ENCODE measurements around the gene GPS1.
A peak's percentile ranks its signal among the peaks of the same experiment; 100 is the strongest.
"Not testable (repeated sequence)": the region's sequence is repeated elsewhere in the genome, so short reads cannot be mapped to it uniquely, and the experiment has no call there.

The GPS1 gene

DNA sequence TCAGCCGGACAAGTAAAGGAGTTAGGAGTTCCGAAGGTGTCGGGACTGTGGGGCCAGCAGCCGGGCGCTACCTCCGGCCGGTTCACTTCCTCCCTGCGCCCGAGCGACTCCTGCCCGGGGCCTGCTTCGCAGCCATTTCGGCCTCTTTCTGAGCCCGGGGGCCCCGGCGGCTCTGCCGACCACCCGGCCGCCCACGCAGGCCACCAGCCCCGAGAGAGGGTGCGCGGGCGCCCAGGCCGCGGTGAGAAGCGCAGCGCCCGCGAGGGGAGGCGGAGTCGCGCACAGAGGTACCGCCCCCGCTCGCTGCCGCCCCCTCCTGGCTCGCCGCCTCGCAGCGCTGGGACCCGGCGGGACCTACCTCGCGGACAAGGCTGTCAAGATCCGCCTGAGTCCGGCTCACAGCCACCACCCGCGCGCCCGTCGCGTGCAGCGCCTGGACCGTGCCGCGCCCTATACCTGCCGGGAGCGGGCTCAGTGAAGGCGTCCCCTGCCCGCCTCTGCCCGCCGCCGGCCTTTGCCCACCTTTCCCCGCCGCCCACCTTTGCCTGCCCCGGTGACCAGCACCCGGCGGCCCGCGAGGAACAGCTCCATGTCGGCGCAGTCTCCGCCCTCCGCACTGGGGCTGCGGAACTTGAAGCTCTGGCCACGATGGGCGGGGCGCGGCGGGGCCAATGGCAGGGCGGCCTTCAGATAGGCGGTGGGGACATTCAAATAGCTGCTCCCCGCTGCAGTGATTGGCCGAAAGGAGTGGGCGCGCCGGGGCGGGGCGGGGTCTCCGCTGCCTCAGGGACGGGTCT, 14.4 kb upstream of the GPS1 start, which contains the start of gene DCXR:
DCXR (minus strand) TSS at position 606 of the 797 bp plus-strand sequence; CDS start at position 591, 15 bp downstream.
- in situ Hi-C loops (cut with HindIII; ENCODE audit: low pct_ligation_motif_present, low pct_unique_long_range_greater_than_20kb, low sequenced_read_pairs), result no loop called here
- DNase-seq, result peak; percentile 97

DNA sequence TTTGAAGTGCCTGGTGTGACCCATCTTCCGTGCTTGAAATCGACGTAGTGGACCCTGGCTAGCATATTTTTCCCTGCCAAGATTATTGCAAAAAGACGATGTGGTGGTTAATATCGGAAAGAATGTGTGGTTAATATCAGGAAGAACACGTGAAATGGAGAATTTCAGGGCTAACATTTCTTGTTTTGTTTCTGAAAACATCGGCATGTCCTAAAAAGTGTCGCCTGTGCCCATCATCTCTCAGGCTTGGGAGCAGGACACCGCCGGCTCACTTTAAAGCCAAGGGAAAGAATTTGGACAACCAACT, 13.9 kb upstream of the GPS1 start:
- no peak for DNase-seq
- in situ Hi-C loops (cut with HindIII; ENCODE audit: low pct_ligation_motif_present, low pct_unique_long_range_greater_than_20kb, low sequenced_read_pairs), result no loop called here

DNA sequence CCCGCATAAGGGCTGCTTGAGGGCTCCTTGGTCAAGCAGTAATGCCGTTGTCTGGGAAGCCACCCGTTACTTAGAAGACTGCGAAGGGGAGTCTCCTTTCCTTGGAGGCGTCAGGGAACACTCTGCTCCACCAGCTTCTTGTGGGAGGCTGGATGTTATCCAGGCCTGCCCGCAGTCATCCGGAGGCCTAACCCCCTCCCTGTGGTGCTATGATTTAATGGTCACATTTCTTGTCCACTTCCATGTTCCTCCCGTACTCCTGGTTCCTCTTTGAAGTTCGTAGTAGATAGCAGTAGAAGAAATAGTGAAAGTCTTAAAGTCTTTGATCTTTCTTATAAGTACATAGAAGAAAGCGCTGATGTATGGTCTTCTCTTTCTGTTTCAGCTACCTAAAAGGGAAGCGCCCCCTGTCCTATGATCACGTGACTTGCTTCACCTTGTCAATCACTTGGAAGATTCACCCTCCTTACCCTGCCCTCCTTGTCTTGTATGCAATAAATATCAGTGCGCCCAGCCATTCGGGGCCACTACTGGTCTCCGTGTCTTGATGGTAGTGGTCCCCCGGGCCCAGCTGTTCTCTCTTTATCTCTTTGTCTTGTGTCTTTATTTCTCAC, 12.8 kb upstream of the GPS1 start:
- in situ Hi-C loops (cut with HindIII; ENCODE audit: low pct_ligation_motif_present, low pct_unique_long_range_greater_than_20kb, low sequenced_read_pairs); DNase-seq: not testable (repeated sequence)

DNA sequence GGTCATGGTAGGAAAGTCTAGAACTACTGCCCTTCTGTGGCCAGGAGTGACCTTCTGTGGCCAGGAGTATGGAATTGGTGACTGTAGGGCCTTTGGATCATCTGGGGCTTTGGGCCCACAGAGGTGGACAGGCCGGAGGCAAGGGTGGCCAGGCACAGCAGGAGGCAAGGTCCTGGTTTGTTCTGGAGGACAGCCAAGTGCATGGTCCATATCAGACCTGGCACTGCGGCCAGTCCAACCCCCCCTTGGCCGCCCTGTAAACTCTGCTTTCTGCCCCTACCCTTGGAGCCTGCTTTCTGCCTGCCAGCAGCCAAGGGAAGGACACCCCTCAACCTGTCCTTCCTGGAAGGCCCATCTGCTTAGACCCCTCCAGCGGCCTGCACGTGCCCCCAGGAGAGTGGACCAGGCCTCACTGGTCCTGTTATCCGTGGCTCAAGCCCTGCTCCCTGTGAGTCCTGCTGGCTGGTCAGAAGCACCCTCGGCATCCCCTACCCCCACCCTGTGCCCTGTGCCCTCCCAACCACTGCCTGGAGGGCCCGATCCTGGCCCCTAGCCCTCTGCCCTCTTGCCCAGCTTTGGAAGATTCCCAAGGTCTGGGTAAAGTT, 11.9 kb upstream of the GPS1 start:
- no peak for DNase-seq
- in situ Hi-C loops (cut with HindIII; ENCODE audit: low pct_ligation_motif_present, low pct_unique_long_range_greater_than_20kb, low sequenced_read_pairs), result no loop called here

DNA sequence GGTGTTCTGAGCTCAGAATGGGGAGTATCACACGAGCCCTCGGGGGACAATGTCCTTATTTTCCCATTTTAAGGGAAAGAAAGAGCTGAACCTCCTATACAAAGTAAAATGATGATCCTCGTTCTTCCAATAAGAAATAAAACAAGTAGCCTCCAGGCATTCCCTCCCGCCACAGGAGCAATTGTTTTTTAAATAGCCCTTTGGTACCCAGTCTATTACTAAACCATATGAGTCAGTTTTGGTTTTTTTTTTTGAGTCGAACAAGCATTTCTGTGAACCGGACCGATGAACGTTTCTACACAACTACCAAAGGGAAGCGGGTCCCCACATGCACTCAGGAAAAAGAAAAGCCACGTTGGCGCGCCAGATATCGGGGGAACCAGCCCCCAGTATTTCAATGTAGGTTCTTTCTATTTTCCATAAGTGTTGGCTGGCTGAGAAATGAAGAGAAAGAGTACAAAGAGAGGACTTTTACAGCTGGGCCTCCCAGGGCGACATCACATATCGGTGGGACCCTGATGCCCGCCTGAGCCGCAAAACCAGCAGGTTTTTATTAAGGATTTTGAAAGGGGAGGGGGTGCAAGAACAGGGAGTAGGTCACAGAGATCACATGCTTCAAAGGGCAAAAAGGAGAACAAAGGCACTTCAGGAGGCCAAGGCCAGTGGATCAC, 10.4 kb upstream of the GPS1 start:
- in situ Hi-C loops (cut with HindIII; ENCODE audit: low pct_ligation_motif_present, low pct_unique_long_range_greater_than_20kb, low sequenced_read_pairs), result no loop called here
- DNase-seq, result no peak

GRCh38 chr17:82042649-82043048, 9.0 kb upstream of the GPS1 start:
- DNase-seq, result no peak
- in situ Hi-C loops (cut with HindIII; ENCODE audit: low pct_ligation_motif_present, low pct_unique_long_range_greater_than_20kb, low sequenced_read_pairs), result no loop called here

GRCh38 chr17:82043507-82043906, 8.2 kb upstream of the GPS1 start:
- in situ Hi-C loops (cut with HindIII; ENCODE audit: low pct_ligation_motif_present, low pct_unique_long_range_greater_than_20kb, low sequenced_read_pairs), result no loop called here
- no peak for DNase-seq

DNA sequence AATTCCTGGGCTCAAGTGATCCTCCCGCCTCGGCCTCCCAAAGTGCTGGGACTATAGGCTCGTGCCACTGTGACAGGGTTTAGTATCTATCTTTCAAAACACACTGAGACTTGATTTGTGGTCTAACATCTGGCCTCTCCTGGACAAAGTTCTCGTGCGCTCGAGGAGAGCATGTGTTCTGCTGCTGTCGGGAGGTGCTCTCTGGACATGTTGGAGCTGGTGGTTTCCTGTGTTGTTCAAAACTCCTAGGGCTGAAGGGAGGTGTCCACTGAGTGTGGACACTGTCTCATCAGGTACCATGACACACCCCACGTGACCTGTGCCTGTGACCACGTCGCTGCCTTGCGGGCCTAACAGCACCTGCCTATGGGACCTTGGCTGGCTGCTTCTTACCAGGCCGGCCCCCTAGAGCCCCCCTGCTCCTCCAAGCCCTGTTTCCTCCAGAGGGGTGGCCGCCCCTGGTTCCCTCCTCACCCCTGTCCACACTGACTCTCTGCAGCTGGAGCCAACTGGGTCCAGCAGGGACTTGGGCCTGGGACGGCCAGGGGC, 5.7 kb upstream of the GPS1 start:
- DNase-seq, result no peak
- in situ Hi-C loops (cut with HindIII; ENCODE audit: low pct_ligation_motif_present, low pct_unique_long_range_greater_than_20kb, low sequenced_read_pairs), result no loop called here

DNA sequence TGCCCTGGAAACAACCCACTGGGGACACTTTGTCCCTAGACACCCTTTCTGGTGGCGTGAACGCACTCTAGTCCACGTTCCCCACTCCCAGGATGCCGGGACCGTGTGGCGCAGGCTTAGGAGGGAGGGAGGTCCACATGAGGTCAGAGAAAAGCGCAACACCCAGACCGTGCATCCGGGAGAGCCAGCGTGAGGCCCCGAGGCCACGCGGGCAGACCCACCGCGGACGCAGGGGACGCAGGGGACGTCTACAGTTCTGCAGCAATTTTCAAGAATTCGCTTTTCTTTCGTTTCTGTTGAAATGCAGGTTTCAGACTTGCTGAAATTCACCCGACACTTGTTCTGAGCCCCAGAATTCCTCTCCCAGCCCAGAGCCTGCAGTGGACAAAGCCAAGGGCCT, 4.8 kb upstream of the GPS1 start:
- DNase-seq, result no peak
- in situ Hi-C loops (cut with HindIII; ENCODE audit: low pct_ligation_motif_present, low pct_unique_long_range_greater_than_20kb, low sequenced_read_pairs), result no loop called here

DNA sequence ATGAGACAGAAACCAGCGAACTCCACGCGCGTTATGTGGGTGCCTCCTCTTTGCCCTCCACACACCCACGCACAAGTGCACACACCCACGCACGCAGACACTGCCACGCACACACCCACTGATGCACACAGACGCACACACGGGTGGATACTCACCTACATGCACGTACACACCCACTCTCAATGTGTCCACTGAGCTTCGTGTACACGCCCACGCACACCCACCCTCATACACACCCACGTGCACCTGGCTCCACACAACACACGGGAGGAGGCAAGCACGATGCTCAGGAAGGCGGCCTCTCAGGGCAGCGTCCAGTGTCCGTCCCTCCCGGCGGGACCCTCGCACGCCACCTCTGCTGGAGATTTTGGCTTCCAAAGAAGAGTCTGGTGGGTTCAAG, 4.3 kb upstream of the GPS1 start:
- in situ Hi-C loops (cut with HindIII; ENCODE audit: low pct_ligation_motif_present, low pct_unique_long_range_greater_than_20kb, low sequenced_read_pairs), result no loop called here
- no peak for DNase-seq

GRCh38 chr17:82047914-82048570, 3.7 kb upstream of the GPS1 start:
- in situ Hi-C loops (cut with HindIII; ENCODE audit: low pct_ligation_motif_present, low pct_unique_long_range_greater_than_20kb, low sequenced_read_pairs), result no loop called here
- DNase-seq, result no peak

DNA sequence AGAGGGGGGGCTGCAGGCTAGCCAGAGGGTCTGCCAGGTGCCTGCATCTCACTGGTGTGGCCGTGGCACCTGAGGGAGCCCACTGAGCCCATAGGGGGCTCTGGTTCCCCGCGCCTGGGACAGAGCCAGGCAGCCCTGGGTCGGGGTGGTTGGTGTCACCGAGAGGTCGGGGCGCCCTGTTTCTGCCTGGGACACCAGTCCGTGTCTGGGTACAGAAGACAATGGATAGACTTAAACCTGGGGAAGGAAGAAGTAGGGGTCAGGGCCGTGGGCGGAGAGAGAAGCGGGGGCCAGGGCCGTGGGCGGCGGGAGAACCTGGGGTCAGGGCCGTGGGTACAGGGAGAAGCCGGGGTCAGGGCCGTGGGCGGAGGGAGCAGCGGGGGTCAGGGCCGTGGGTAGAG, 3.1 kb upstream of the GPS1 start:
- no peak for DNase-seq
- in situ Hi-C loops (cut with HindIII; ENCODE audit: low pct_ligation_motif_present, low pct_unique_long_range_greater_than_20kb, low sequenced_read_pairs), result no loop called here

DNA sequence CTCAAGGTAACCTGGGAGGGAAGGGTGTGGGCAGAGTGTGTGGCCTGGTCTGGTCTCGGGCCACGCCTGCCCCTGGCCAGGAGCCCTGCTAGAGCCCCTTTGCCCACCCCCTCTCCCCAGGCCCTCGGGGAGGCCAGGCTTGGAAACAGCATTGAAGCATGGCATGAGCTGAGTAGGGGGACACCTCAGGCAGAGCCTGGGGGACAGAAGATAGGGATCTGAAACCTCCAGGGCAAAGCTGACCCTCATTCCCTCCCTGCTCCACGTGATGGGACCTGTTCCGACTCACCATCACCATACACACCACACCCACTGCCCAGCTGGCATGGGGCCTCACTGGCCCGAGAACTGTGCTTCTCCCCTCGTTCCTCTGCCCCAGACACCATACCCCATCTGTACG, 2.6 kb upstream of the GPS1 start:
- in situ Hi-C loops (cut with HindIII; ENCODE audit: low pct_ligation_motif_present, low pct_unique_long_range_greater_than_20kb, low sequenced_read_pairs), result no loop called here
- DNase-seq, result no peak

DNA sequence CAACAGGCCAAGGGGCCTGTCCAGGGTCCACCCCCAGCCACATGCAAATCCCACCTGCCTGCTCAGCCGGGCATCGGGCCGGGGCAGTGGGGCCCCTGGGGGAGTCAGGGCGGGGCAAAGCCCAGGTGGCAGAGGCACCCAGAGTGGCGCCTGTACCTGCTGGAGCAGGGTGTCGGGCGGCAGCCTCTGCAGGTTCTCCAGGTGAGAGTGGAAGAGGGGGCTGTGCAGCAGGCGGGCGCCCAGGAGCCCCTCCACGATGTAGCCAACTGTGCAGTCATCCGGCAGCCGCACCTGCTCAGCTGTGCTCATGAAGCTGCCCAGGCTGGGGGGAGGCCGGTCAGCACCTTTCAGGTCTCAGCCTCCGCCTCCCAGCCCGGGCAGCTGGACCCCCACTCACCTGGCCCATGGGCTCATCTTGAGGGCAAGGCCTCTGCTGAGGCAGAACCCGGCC, 2.2 kb upstream of the GPS1 start:
- DNase-seq, result no peak
- in situ Hi-C loops (cut with HindIII; ENCODE audit: low pct_ligation_motif_present, low pct_unique_long_range_greater_than_20kb, low sequenced_read_pairs), result no loop called here

DNA sequence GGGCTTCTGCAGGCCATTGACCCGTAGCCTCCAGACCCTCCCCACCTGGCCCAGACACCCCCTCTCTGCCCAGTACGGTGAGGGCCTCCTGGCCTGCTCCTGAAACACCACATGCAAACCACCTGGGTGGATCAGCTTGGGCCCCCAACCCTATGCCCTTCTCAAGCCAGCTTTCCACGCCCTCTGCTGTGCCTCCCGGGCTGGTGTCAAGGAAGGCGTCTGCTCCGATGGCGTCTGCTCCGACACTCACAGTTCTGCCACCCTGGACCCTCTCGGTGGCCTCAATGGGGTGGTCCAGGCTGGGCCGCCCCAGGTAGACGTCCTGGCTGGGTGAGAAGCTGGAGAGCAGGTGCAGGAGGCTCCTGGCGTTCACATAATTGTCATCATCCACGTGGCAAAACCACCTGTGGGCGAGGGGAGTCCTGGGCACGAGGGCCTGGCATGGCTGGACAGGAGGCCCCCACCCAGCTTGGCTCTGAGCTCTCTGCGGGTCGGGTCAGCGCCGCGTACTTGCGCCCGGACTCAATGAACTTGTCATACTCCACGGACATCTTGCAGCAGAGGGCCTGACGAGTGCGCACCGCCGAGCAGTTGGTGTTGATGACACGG, 1.4 kb upstream of the GPS1 start:
- in situ Hi-C loops (cut with HindIII; ENCODE audit: low pct_ligation_motif_present, low pct_unique_long_range_greater_than_20kb, low sequenced_read_pairs), result no loop called here
- DNase-seq, result no peak

- no peak for DNase-seq
- in situ Hi-C loops (cut with HindIII; ENCODE audit: low pct_ligation_motif_present, low pct_unique_long_range_greater_than_20kb, low sequenced_read_pairs), result no loop called here
Observed at GRCh38 chr17:82050761-82051641, 697 bp upstream of the GPS1 start.

DNA sequence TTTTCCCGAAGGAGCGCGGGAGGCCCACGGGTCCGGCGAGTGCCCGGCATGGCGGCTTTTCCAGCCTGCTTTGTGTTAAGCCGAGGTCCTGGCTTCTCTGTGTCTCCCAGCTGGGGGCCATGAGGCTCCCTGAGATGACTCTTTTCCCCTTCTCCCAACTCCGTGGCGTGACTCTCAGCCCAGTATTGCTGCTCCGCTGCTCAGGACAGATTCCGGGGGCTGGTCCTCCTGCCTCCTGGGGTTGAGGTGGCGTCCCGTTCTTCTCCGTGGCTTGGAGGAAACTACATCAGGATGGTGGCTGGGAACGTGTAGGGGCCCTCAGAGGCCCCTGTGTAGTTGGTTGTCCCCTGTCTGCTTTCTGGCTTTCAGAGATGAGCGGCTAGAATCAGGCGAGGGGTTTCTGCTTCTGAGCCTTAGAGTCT, 951 bp downstream of the GPS1 start:
- in situ Hi-C loops (cut with HindIII; ENCODE audit: low pct_ligation_motif_present, low pct_unique_long_range_greater_than_20kb, low sequenced_read_pairs), result no loop called here

More for the DNA sequence above, 951 bp downstream of the GPS1 start:
- DNase-seq, result no peak
